ENCODE data around the gene FTO.

- TF ChIP-seq EZH2 (IDR thresholded peaks at IDR 0.05) (no peak), POLR2AphosphoS5 (IDR thresholded peaks at IDR 0.05; ENCODE audit: borderline replicate concordance, low read depth, low read length) (no peak)
These were observed 489.8 kb downstream of the FTO start for GRCh38 chr16:54193665-54194333.

All from SK-N-MC (cell line).